H9 (cell line): ENCODE data around the gene UEVLD. TPM values are rescaled to one million over a fixed set of nuclear protein-coding genes. Genes with fewer than 3 reads are reported as not detected.

Source experiments
- DNase-seq: peaks from one replicate; pipeline ENCODE4 v3.0.0-alpha.2; 2017
- H2AFZ ChIP-seq: one replicate; pipeline ENCODE4 v1.6.1; 2013; ENCODE audit warnings: mild to moderate bottlenecking, low read length, control low read depth, moderate library complexity
- H2AK5ac ChIP-seq: 2 replicates; pipeline ENCODE4 v1.6.1; 2013; ENCODE audit warnings: low read length, control low read depth, mixed read lengths; ENCODE audit not compliant: insufficient read length
- H2BK120ac ChIP-seq: one replicate; pipeline ENCODE4 v1.6.1; 2013; ENCODE audit warnings: low read depth, mild to moderate bottlenecking, low read length, control low read depth, inconsistent platforms; ENCODE audit not compliant: poor library complexity, severe bottlenecking
- H2BK12ac ChIP-seq: 2 replicates; pipeline ENCODE4 v1.6.1; 2013; ENCODE audit warnings: low read length, control low read depth, mixed read lengths, low read depth; ENCODE audit not compliant: insufficient read length
- H2BK15ac ChIP-seq: 2 replicates; pipeline ENCODE4 v1.6.1; 2013; ENCODE audit warnings: low read depth, low read length, control low read depth
- H2BK20ac ChIP-seq: one replicate; pipeline ENCODE4 v1.6.1; 2013; ENCODE audit warnings: low read depth, mild to moderate bottlenecking, low read length, control low read depth, inconsistent platforms; ENCODE audit not compliant: poor library complexity, severe bottlenecking
- H2BK5ac ChIP-seq: 2 replicates; pipeline ENCODE4 v1.6.1; 2013; ENCODE audit warnings: low read length, control low read depth, mixed read lengths; ENCODE audit not compliant: insufficient read length
- H3K14ac ChIP-seq: 2 replicates; pipeline ENCODE4 v1.6.1; 2013; ENCODE audit warnings: low read length, control low read depth; ENCODE audit not compliant: insufficient read depth
- H3K18ac ChIP-seq: 2 replicates; pipeline ENCODE4 v1.6.1; 2013; ENCODE audit warnings: low read depth, mild to moderate bottlenecking, mixed read lengths, low read length, control low read depth; ENCODE audit not compliant: insufficient read length
- H3K23ac ChIP-seq: 2 replicates; pipeline ENCODE4 v1.6.1; 2013; ENCODE audit warnings: low read length, control low read depth, mixed read lengths, low read depth; ENCODE audit not compliant: insufficient read length
- H3K23me2 ChIP-seq: 2 replicates; pipeline ENCODE4 v1.6.1; 2013; ENCODE audit warnings: low read depth, mild to moderate bottlenecking, mixed read lengths, low read length, control low read depth; ENCODE audit not compliant: insufficient read length, poor library complexity, severe bottlenecking
- H3K27ac ChIP-seq: 2 replicates; pipeline ENCODE4 v1.5.1; 2013; ENCODE audit warnings: low read length, control low read depth, mixed read lengths, low read depth; ENCODE audit not compliant: insufficient read length
- H3K27me3 ChIP-seq: 2 replicates; pipeline ENCODE4 v1.6.1; 2013; ENCODE audit warnings: low read length, control low read depth, inconsistent platforms; ENCODE audit not compliant: insufficient read depth
- H3K4ac ChIP-seq: 2 replicates; pipeline ENCODE4 v1.6.1; 2013; ENCODE audit warnings: low read depth, mild to moderate bottlenecking, control low read depth, inconsistent platforms, low read length, moderate library complexity
- H3K4me1 ChIP-seq: 2 replicates; pipeline ENCODE4 v1.6.1; 2013; ENCODE audit warnings: low read length, control low read depth, inconsistent platforms; ENCODE audit not compliant: insufficient read depth
- H3K4me2 ChIP-seq: 2 replicates; pipeline ENCODE4 v1.6.1; 2013; ENCODE audit warnings: low read length, control low read depth, mixed read lengths; ENCODE audit not compliant: insufficient read length, insufficient read depth
- H3K56ac ChIP-seq: 2 replicates; pipeline ENCODE4 v1.6.1; 2013; ENCODE audit warnings: low read depth, mild to moderate bottlenecking, mixed read lengths, low read length, control low read depth; ENCODE audit not compliant: insufficient read length
- H3K79me1 ChIP-seq: 2 replicates; pipeline ENCODE4 v1.6.1; 2013; ENCODE audit warnings: low read depth, mild to moderate bottlenecking, moderate library complexity, low read length, control low read depth, inconsistent platforms; ENCODE audit not compliant: insufficient read depth, poor library complexity, severe bottlenecking
- H3K79me2 ChIP-seq: 2 replicates; pipeline ENCODE4 v1.6.1; 2013; ENCODE audit warnings: low read length, control low read depth, inconsistent platforms; ENCODE audit not compliant: insufficient read depth
- H3K9ac ChIP-seq: 2 replicates; pipeline ENCODE4 v1.6.1; 2013; ENCODE audit warnings: low read length, control low read depth, mixed read lengths; ENCODE audit not compliant: insufficient read length; ENCODE audit errors: extremely low read depth
- H3K9me3 ChIP-seq: one replicate; pipeline ENCODE4 v1.6.1; 2013; ENCODE audit warnings: low read depth, low read length, inconsistent platforms; ENCODE audit not compliant: control insufficient read depth
- H3T11ph ChIP-seq: one replicate; pipeline ENCODE4 v1.6.1; 2013; ENCODE audit warnings: mild to moderate bottlenecking, low read length, control low read depth, inconsistent platforms
- H4K20me1 ChIP-seq: one replicate; pipeline ENCODE4 v1.6.1; 2013; ENCODE audit not compliant: control insufficient read depth, insufficient read length, insufficient read depth
- H4K5ac ChIP-seq: 2 replicates; pipeline ENCODE4 v1.6.1; 2013; ENCODE audit warnings: low read depth, mild to moderate bottlenecking, mixed read lengths, low read length, control low read depth; ENCODE audit not compliant: insufficient read length
- H4K8ac ChIP-seq: replicated peaks from 2 replicates; pipeline ENCODE4 v1.6.1; 2013; ENCODE audit warnings: low read length, control low read depth, mixed read lengths, low read depth; ENCODE audit not compliant: insufficient read length
- H4K91ac ChIP-seq: 2 replicates; pipeline ENCODE4 v1.6.1; 2013; ENCODE audit warnings: low read depth, mild to moderate bottlenecking, moderate library complexity, mixed read lengths, low read length, control low read depth; ENCODE audit not compliant: insufficient read length
- H3K27ac Mint-ChIP-seq, 3 experiments: 2 replicates in 2 of 3; 3 replicates in 1 of 3; pipeline ENCODE4 v1.8.0; 2020 to 2021; ENCODE audit warnings: mixed read lengths in 3 of 3, mild to moderate bottlenecking in 1 of 3, moderate library complexity in 1 of 3
- H3K27me3 Mint-ChIP-seq: 2 replicates; pipeline ENCODE4 v1.8.0; 2021; ENCODE audit warnings: low read depth, mild to moderate bottlenecking, moderate library complexity, mixed read lengths
- H3K36me3 Mint-ChIP-seq, 3 experiments: 2 replicates in 2 of 3; 3 replicates in 1 of 3; pipeline ENCODE4 v1.8.0; 2020 to 2021; ENCODE audit warnings: low read depth in 3 of 3, mixed read lengths in 3 of 3; ENCODE audit not compliant: insufficient read depth in 1 of 3
- H3K4me1 Mint-ChIP-seq, 2 experiments: 2 replicates each; pipeline ENCODE4 v1.8.0; 2020; ENCODE audit warnings: mixed read lengths in 2 of 2
- H3K4me3 Mint-ChIP-seq, 2 experiments: 2 replicates in 1 of 2; 3 replicates in 1 of 2; pipeline ENCODE4 v1.8.0; 2020 to 2021; ENCODE audit warnings: mild to moderate bottlenecking in 2 of 2, mixed read lengths in 2 of 2, moderate library complexity in 1 of 2
- H3K9me3 Mint-ChIP-seq, 2 experiments: 2 replicates in 1 of 2; 3 replicates in 1 of 2; pipeline ENCODE4 v1.8.0; 2020; ENCODE audit warnings: mild to moderate bottlenecking in 2 of 2, mixed read lengths in 2 of 2, moderate library complexity in 1 of 2
- CTCF ChIP-seq: fragments of 200-600 bp; sonication (generic); conservative IDR thresholded peaks from 3 replicates; pipeline ENCODE4 v1.8.0; 2021; ENCODE audit warnings: antibody characterized with exemption, mild to moderate bottlenecking
- WGBS: extraction: QIAGEN DNeasy Blood & Tissue Kit; methylation state at CpG from one replicate; pipeline ENCODE4 v1.1.7; 2013; ENCODE audit warnings: missing lambda C conversion rate, low lambda C conversion rate, mixed read lengths; ENCODE audit not compliant: insufficient read length; ENCODE audit errors: extremely low coverage; 5-methylcytosine and 5-hydroxymethylcytosine counted together
- total RNA-seq: library from RNA; stranded (reverse); gene quantifications from 2 replicates; pipeline ENCODE4 v1.2.1, GENCODE V29; 2021

The UEVLD gene
- total RNA-seq, 1 experiment from 2014 or later, result 7.9 TPM

- Histone ChIP-seq H3K18ac (no peak overlapping the region), H4K20me1 (no peaks in the 10 kb centered on the region), H3K27me3 (no peaks in the 10 kb centered on the region), H3K23me2 (no peaks in the 10 kb centered on the region), H2AFZ (no peak overlapping the region), H2BK15ac (no peak overlapping the region), H3K14ac (no peak overlapping the region), H3K79me1 (no peaks in the 10 kb centered on the region), H3K79me2 (no peaks in the 10 kb centered on the region), H4K5ac (no peak overlapping the region), H3K56ac (no peak overlapping the region), H3K23ac (no peak overlapping the region), H2BK5ac (no peak overlapping the region), H3K9ac (no peak overlapping the region), H3K4me1 (no peaks in the 10 kb centered on the region), H4K91ac (no peak overlapping the region), H4K8ac (no peak overlapping the region), H3K4ac (no peak overlapping the region), H2BK12ac (no peak overlapping the region), H3K27ac (no peak overlapping the region), H3K4me2 (no peak overlapping the region), H3K9me3 (no peaks in the 10 kb centered on the region), H3T11ph (no peak overlapping the region), H2BK20ac (no peak overlapping the region), H2BK120ac (no peak overlapping the region), H2AK5ac (no peak overlapping the region)
- no peak for DNase-seq
- Mint-ChIP-seq H3K4me3 (no peak overlapping the region), H3K4me1 (no peaks in the 10 kb centered on the region), H3K27ac (no peak overlapping the region), H3K27me3 (no peaks in the 10 kb centered on the region), H3K9me3 (no peaks in the 10 kb centered on the region), H3K36me3 (peaks cover 0 to 2% (median 0%) of the 10 kb centered on the region in 3 experiments; a peak in 2 of 7 replicates)
- no CpG with 5 or more reads among the region's 1 CpG for WGBS
- TF ChIP-seq CTCF, result no peak
Measured at GRCh38 chr11:18534245-18534644, 54.3 kb downstream of the UEVLD start.
